ENCODE data around the gene GINS2. TPM values are rescaled to one million over a fixed set of nuclear protein-coding genes. Genes with fewer than 3 reads are reported as not detected.

Gene GINS2
- total and polyA plus RNA-seq, 7 donors, result 0.93 to 2.0 (median 1.5) TPM

- H3K36me3 ChIP-seq (ENCODE audit: insufficient read depth in 1 of 2, low read depth in 1 of 2), result peaks cover 0 to 36% of the 10 kb centered on the region in 2 donors
- H3K27me3 ChIP-seq (ENCODE audit: insufficient read depth in 3 of 3, low read length in 2 of 3), result no peaks in the 10 kb centered on the region
- WGBS, 3 donors, result 83 to 90% (median 90%) methylated on average over 15 to 16 of the region's 16 CpGs
- H3K4me3 ChIP-seq, result no peak overlapping the region
- intact Hi-C loops (cut with DNase I), result no loop called here
- TF ChIP-seq CTCF (IDR thresholded peaks at IDR 0.05), result no peak
- H3K9me3 ChIP-seq, result no peaks in the 10 kb centered on the region
- no peak for DNase-seq
- peaks cover 19% of the 10 kb centered on the region for H3K4me1 ChIP-seq
- no peak overlapping the region for H3K27ac ChIP-seq
- no peak for ATAC-seq
Measured at GRCh38 chr16:85649411-85650134, 39.2 kb downstream of the GINS2 start.

- intact Hi-C loops (cut with DNase I), result no loop called here
- Histone ChIP-seq H3K4me1 (peaks cover 19% of the 10 kb centered on the region), H3K27ac (no peak overlapping the region), H3K36me3 (ENCODE audit: insufficient read depth in 1 of 2, low read depth in 1 of 2) (peaks cover 0 to 30% of the 10 kb centered on the region in 2 donors), H3K4me3 (no peak overlapping the region), H3K9me3 (no peaks in the 10 kb centered on the region), H3K27me3 (ENCODE audit: insufficient read depth in 3 of 3, low read length in 2 of 3) (no peaks in the 10 kb centered on the region)
- no peak for ATAC-seq
- 87 to 90% (median 87%) methylated on average over 14 of the region's 14 CpGs for WGBS, 3 donors
- no peak for TF ChIP-seq CTCF (IDR thresholded peaks at IDR 0.05)
- DNase-seq, result no peak
Measured at GRCh38 chr16:85648805-85649204, 39.9 kb downstream of the GINS2 start.

GRCh38 chr16:85648070-85648714 lies 40.6 kb downstream of the GINS2 start:
- no peak for TF ChIP-seq CTCF (IDR thresholded peaks at IDR 0.05)
- Histone ChIP-seq H3K36me3 (ENCODE audit: insufficient read depth in 1 of 2, low read depth in 1 of 2) (peaks cover 0 to 30% of the 10 kb centered on the region in 2 donors), H3K4me1 (peaks cover 14% of the 10 kb centered on the region), H3K9me3 (no peaks in the 10 kb centered on the region), H3K27ac (no peak overlapping the region), H3K27me3 (ENCODE audit: insufficient read depth in 3 of 3, low read length in 2 of 3) (no peaks in the 10 kb centered on the region), H3K4me3 (no peak overlapping the region)
- WGBS, 3 donors, result 92 to 97% (median 92%) methylated on average over 19 to 26 of the region's 26 CpGs
- DNase-seq (no peak), ATAC-seq (no peak)
- intact Hi-C loops (cut with DNase I), result no loop called here

GRCh38 chr16:85646976-85647375 lies 41.8 kb downstream of the GINS2 start:
- H3K4me3 ChIP-seq, result no peak overlapping the region
- no peaks in the 10 kb centered on the region for H3K27me3 ChIP-seq (ENCODE audit: insufficient read depth in 3 of 3, low read length in 2 of 3)
- TF ChIP-seq CTCF (IDR thresholded peaks at IDR 0.05), result no peak
- H3K9me3 ChIP-seq, result no peaks in the 10 kb centered on the region
- H3K36me3 ChIP-seq (ENCODE audit: insufficient read depth in 1 of 2, low read depth in 1 of 2), result peaks cover 0 to 30% of the 10 kb centered on the region in 2 donors
- DNase-seq (no peak), ATAC-seq (no peak)
- 92 to 98% (median 94%) methylated on average over 15 of the region's 15 CpGs for WGBS, 3 donors
- H3K27ac ChIP-seq, result no peak overlapping the region
- intact Hi-C loops (cut with DNase I), result no loop called here
- peaks cover 19% of the 10 kb centered on the region for H3K4me1 ChIP-seq

All from psoas muscle (tissue), 8 donors.